ENCODE data around the gene DSN1.

GRCh38 chr20:36794116-36794474 is 20.5 kb upstream of the DSN1 start:
- TF ChIP-seq POLR2A (IDR thresholded peaks at IDR 0.05): no peak
- no peak for TF ChIP-seq CTCF (IDR thresholded peaks at IDR 0.05)
- no peak for TF ChIP-seq EP300 (IDR thresholded peaks at IDR 0.05)
